Glutamatergic neuron (in vitro differentiated cells): ENCODE results near the gene SOX13. TPM values are rescaled to one million over a fixed set of nuclear protein-coding genes. Genes with fewer than 3 reads are reported as not detected.
"Not testable (repeated sequence)": the region's sequence is repeated elsewhere in the genome, so short reads cannot be mapped to it uniquely, and the experiment has no call there.

Source experiments
- DNase-seq: peaks from one replicate; pipeline ENCODE4 v3.0.0; 2022
- H3K27ac Mint-ChIP-seq: one replicate; pipeline ENCODE4 v1.8.0; 2020; ENCODE audit warnings: mild to moderate bottlenecking, mixed read lengths, inconsistent platforms; ENCODE audit not compliant: unreplicated experiment
- H3K27me3 Mint-ChIP-seq: one replicate; pipeline ENCODE4 v1.8.0; 2020; ENCODE audit warnings: mild to moderate bottlenecking, moderate library complexity, mixed read lengths, inconsistent platforms; ENCODE audit not compliant: unreplicated experiment
- H3K36me3 Mint-ChIP-seq: one replicate; pipeline ENCODE4 v1.8.0; 2020; ENCODE audit warnings: mild to moderate bottlenecking, mixed read lengths, inconsistent platforms; ENCODE audit not compliant: unreplicated experiment
- H3K4me1 Mint-ChIP-seq: one replicate; pipeline ENCODE4 v1.8.0; 2020; ENCODE audit warnings: mild to moderate bottlenecking, low read depth, mixed read lengths, inconsistent platforms; ENCODE audit not compliant: unreplicated experiment
- H3K4me3 Mint-ChIP-seq: one replicate; pipeline ENCODE4 v1.8.0; 2020; ENCODE audit warnings: mild to moderate bottlenecking, mixed read lengths, inconsistent platforms; ENCODE audit not compliant: unreplicated experiment
- H3K9me3 Mint-ChIP-seq: one replicate; pipeline ENCODE4 v1.8.0; 2020; ENCODE audit warnings: mild to moderate bottlenecking, moderate library complexity, mixed read lengths, inconsistent platforms; ENCODE audit not compliant: unreplicated experiment
- total RNA-seq: library from RNA; stranded (reverse); fragmentation: NEBNext Ultra II Directional; extraction: Animal tissue kit (Norgen Biotek cat#: 25700); gene quantifications from one replicate; pipeline ENCODE4 v1.2.1, GENCODE V29; 2021; ENCODE audit not compliant: unreplicated experiment
- TF ChIP-seq, protein P1 (sequence below): fragments of 200-600 bp; sonication (generic); IDR thresholded peaks from one replicate; pipeline ENCODE4 v1.5.0; 2021; ENCODE audit not compliant: partially characterized antibody, unreplicated experiment

SOX13 gene
- total RNA-seq, 1 donor from 2014 or later: 2.2 TPM

DNA sequence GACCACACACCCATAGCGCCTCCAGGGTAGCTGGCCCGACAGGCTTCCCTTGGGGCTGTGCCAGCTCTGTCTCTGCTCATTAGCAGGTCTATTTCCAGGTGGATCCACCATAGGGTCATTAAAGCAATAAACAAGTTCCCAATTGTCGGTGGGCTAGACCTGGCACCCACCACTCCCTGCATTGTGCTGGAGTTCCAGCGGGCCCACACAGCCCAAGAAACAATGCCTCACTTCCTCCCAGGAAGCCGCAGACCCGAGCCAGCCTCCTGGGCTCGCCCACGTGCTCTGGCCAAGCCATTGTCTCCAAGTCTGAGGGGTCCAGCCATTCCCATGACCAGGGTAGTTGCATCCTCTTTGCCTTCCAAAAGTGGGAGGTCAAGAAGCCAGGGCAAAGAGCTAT is 27.5 kb upstream of the SOX13 start:
- no peak for DNase-seq
- Mint-ChIP-seq H3K27ac (no peak overlapping the region), H3K9me3 (peaks cover 2% of the 10 kb centered on the region), H3K4me3 (no peak overlapping the region), H3K4me1 (no peaks in the 10 kb centered on the region), H3K27me3 (peaks cover 9% of the 10 kb centered on the region), H3K36me3 (no peaks in the 10 kb centered on the region)
- TF ChIP-seq, protein P1, sequence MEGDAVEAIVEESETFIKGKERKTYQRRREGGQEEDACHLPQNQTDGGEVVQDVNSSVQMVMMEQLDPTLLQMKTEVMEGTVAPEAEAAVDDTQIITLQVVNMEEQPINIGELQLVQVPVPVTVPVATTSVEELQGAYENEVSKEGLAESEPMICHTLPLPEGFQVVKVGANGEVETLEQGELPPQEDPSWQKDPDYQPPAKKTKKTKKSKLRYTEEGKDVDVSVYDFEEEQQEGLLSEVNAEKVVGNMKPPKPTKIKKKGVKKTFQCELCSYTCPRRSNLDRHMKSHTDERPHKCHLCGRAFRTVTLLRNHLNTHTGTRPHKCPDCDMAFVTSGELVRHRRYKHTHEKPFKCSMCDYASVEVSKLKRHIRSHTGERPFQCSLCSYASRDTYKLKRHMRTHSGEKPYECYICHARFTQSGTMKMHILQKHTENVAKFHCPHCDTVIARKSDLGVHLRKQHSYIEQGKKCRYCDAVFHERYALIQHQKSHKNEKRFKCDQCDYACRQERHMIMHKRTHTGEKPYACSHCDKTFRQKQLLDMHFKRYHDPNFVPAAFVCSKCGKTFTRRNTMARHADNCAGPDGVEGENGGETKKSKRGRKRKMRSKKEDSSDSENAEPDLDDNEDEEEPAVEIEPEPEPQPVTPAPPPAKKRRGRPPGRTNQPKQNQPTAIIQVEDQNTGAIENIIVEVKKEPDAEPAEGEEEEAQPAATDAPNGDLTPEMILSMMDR: no peak

DNA sequence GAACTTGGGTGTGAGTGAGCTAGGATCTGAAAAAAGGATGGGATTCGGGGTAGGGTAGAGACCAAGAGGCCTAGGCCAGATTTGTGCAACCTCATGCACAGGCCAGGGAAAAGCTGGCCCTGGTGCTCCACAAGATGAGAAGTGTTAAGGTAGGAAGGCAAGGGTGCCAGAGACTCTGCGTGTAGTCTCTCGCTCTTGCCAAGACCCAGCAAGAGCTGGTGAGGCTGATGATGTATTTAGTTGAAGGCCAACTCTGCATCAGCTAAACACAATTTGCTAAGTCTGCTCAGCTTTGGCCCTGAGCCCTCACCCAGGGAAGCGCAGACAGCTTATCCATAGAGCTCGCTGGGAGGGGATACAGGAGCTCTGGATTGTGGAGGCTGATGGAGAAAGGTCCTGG is 26.6 kb upstream of the SOX13 start:
- H3K27ac Mint-ChIP-seq: no peak overlapping the region

DNA sequence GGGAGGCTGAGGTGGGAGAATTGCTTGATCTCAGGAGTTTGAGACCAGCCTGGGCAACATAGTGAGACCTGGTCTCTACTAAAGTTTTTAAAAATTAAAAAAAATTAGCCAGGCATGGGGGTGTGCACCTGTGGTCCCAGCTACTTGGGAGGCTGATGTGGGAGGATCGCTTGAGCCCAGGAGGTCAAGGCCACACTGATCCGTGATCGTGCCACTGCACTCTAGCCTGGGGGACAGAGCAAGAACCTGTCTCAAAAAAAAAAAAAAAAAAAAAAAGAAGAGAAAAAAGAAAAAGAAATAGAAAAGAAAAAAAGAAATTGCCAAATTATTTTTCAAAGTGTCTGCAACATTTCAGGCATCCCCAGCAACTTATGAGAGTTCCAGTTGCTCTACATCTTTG is 24.1 kb upstream of the SOX13 start:
- not testable (repeated sequence) for DNase-seq, H3K27ac Mint-ChIP-seq, H3K4me3 Mint-ChIP-seq, H3K27me3 Mint-ChIP-seq, H3K9me3 Mint-ChIP-seq, H3K4me1 Mint-ChIP-seq, H3K36me3 Mint-ChIP-seq

More for the DNA sequence above, 26.6 kb upstream of the SOX13 start:
- TF ChIP-seq, protein P1: no peak
- no peak for DNase-seq
- H3K27me3 Mint-ChIP-seq: peaks cover 9% of the 10 kb centered on the region
- peaks cover 3% of the 10 kb centered on the region for H3K9me3 Mint-ChIP-seq
- no peak overlapping the region for H3K4me3 Mint-ChIP-seq
- H3K36me3 Mint-ChIP-seq: no peaks in the 10 kb centered on the region
- no peaks in the 10 kb centered on the region for H3K4me1 Mint-ChIP-seq

- TF ChIP-seq, protein P1: no peak
- Mint-ChIP-seq H3K4me1 (peaks cover 3% of the 10 kb centered on the region), H3K27ac (no peak overlapping the region), H3K36me3 (no peaks in the 10 kb centered on the region), H3K4me3 (no peak overlapping the region), H3K27me3 (peaks cover under 1% of the 10 kb centered on the region), H3K9me3 (peaks cover 4% of the 10 kb centered on the region)
- DNase-seq: no peak
Measured at GRCh38 chr1:204051258-204051657, 21.7 kb upstream of the SOX13 start.

DNA sequence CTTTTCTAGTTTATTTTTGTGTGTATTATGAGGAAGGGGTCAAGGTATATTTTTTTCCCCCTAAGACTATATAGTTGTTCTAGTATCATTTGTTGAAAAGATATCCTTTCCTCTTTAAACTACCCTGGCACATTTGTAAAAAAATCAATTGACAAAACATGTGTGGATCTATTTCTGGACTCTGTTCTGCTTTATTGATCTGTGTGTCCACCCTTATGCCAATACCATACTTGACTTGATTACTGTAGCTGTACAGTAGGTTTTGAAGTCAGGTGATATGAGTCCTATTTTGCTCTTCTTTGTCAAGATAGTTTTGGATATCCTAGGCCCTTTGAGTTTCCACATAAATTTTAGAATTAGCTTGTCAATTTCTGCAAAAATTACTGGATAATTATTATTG is 21.2 kb upstream of the SOX13 start:
- no peak overlapping the region for H3K4me3 Mint-ChIP-seq
- H3K9me3 Mint-ChIP-seq: peaks cover 4% of the 10 kb centered on the region
- TF ChIP-seq, protein P1: no peak
- no peaks in the 10 kb centered on the region for H3K27me3 Mint-ChIP-seq
- peaks cover 3% of the 10 kb centered on the region for H3K4me1 Mint-ChIP-seq
- H3K36me3 Mint-ChIP-seq: no peaks in the 10 kb centered on the region
- H3K27ac Mint-ChIP-seq: no peak overlapping the region
- no peak for DNase-seq

GRCh38 chr1:204053893-204054292 is 19.0 kb upstream of the SOX13 start:
- TF ChIP-seq, protein P1: no peak
- no peak overlapping the region for H3K27ac Mint-ChIP-seq
- H3K9me3 Mint-ChIP-seq: peaks cover 4% of the 10 kb centered on the region
- peaks cover 3% of the 10 kb centered on the region for H3K4me1 Mint-ChIP-seq
- no peak overlapping the region for H3K4me3 Mint-ChIP-seq
- H3K36me3 Mint-ChIP-seq: no peaks in the 10 kb centered on the region
- DNase-seq: no peak
- H3K27me3 Mint-ChIP-seq: no peaks in the 10 kb centered on the region
